Skeletal muscle satellite cell (primary cell): ENCODE data around the gene IL36RN.

Source experiments
- H3K27me3 ChIP-seq: 2 replicates; pipeline ENCODE4 v1.7.0; 2013; ENCODE audit warnings: low read length; ENCODE audit not compliant: control insufficient read depth, insufficient read depth
- H3K36me3 ChIP-seq: 2 replicates; pipeline ENCODE4 v1.7.0; 2013; ENCODE audit warnings: mild to moderate bottlenecking, control low read depth, low read length; ENCODE audit not compliant: insufficient read depth
- H3K4me1 ChIP-seq: 2 replicates; pipeline ENCODE4 v1.7.0; 2013; ENCODE audit warnings: low read length; ENCODE audit not compliant: control insufficient read depth, insufficient read depth
- H3K4me2 ChIP-seq: 2 replicates; pipeline ENCODE4 v1.7.0; 2013; ENCODE audit warnings: mild to moderate bottlenecking, low read length
- H3K4me3 ChIP-seq: 2 replicates; pipeline ENCODE4 v1.7.0; 2013; ENCODE audit warnings: low read length
- H3K9ac ChIP-seq: 2 replicates; pipeline ENCODE4 v1.7.0; 2013; ENCODE audit warnings: mild to moderate bottlenecking, low read depth, low read length, moderate library complexity
- H3K9me3 ChIP-seq: replicated peaks from 2 replicates; pipeline ENCODE4 v1.7.0; 2013; ENCODE audit warnings: mild to moderate bottlenecking, control low read depth, low read length

IL36RN gene

GRCh38 chr2:113064281-113064680 lies 5.3 kb downstream of the IL36RN start:
- Histone ChIP-seq H3K36me3 (no peaks in the 10 kb centered on the region), H3K9ac (no peak overlapping the region), H3K4me3 (no peak overlapping the region), H3K27me3 (peaks cover 31% of the 10 kb centered on the region), H3K4me2 (no peak overlapping the region), H3K4me1 (no peaks in the 10 kb centered on the region), H3K9me3 (no peaks in the 10 kb centered on the region)

- H3K27me3 ChIP-seq, result peaks cover 37% of the 10 kb centered on the region
These were observed 5.9 kb downstream of the IL36RN start for GRCh38 chr2:113064898-113065297.

GRCh38 chr2:113067681-113068080 lies 8.7 kb downstream of the IL36RN start, which contains the start of gene IL1F10:
IL1F10 (plus strand) TSS chr2:113067970; CDS start chr2:113072739, 4,769 bp downstream.
- Histone ChIP-seq H3K9me3 (no peaks in the 10 kb centered on the region), H3K4me3 (no peak within 1 kb of the TSS), H3K27me3 (peaks cover 49% of the 10 kb centered on the region), H3K36me3 (no peaks in the 10 kb centered on the region), H3K4me1 (no peaks in the 10 kb centered on the region), H3K4me2 (no peak within 1 kb of the TSS), H3K9ac (no peak within 1 kb of the TSS)

More at GRCh38 chr2:113064898-113065297, 5.9 kb downstream of the IL36RN start:
- no peak overlapping the region for H3K9ac ChIP-seq
- no peaks in the 10 kb centered on the region for H3K4me1 ChIP-seq
- no peak overlapping the region for H3K4me2 ChIP-seq
- H3K4me3 ChIP-seq, result no peak overlapping the region
- H3K36me3 ChIP-seq, result no peaks in the 10 kb centered on the region
- H3K9me3 ChIP-seq, result no peaks in the 10 kb centered on the region

DNA sequence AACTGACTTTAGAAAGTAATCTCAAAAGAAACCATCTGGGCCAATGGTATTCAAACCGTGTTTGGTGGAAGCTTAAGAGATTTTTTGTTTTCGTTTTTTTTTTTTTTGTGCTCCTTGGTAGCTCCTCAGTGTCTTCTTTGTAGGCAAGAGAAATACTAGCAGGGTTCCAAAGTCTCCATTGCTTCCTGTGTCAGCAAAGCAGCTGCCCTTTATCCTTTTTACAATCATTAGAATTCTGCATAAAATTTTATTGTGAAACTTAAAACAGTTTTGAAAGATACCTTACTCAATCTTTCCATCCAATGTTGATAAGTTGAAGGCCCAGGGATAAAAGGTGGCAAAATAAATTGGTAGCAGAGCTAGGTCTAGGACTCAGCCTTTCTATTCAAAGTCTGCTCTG lies 9.3 kb downstream of the IL36RN start:
- Histone ChIP-seq H3K4me2 (no peak overlapping the region), H3K4me1 (no peaks in the 10 kb centered on the region), H3K27me3 (peaks cover 54% of the 10 kb centered on the region), H3K36me3 (no peaks in the 10 kb centered on the region), H3K4me3 (no peak overlapping the region), H3K9me3 (no peaks in the 10 kb centered on the region), H3K9ac (no peak overlapping the region)

DNA sequence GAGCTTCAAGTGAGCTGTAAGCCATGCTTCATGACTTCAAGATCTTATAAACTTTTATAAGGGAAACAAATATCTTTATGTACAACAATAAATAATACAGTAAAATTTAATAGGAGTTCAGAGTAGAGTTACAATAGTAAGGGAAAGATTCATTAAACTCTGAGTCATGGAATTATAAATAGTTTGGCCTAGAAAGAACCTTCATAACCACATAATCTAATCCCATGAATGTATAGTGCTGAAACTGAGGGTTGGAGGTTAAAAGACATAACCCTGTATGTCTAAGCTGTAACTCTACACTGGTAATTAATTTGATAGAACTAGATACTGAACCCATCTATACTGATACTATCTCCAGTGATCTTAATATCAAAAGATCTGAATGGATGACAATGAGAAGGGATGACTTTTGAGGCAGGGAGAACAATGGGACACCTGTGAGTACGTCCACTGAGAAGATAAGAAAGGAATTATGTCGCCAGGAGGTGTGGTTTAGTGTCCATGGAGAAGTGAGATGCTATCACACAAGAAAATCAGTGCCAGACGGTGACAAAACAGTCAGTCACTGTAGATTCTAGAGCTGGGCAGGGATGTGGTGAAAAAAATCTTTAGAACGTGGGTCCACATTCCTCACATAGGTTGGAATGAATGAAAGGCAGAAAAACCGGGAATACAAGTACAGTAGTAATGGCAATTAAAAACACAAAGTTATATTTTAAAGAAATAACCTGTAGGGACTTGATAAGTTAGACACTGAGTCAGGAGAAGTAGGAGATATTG lies 9.9 kb downstream of the IL36RN start:
- no peaks in the 10 kb centered on the region for H3K4me1 ChIP-seq
- no peaks in the 10 kb centered on the region for H3K36me3 ChIP-seq
- peaks cover 48% of the 10 kb centered on the region for H3K27me3 ChIP-seq
- H3K9me3 ChIP-seq, result no peaks in the 10 kb centered on the region
- no peak overlapping the region for H3K9ac ChIP-seq
- H3K4me2 ChIP-seq, result no peak overlapping the region
- H3K4me3 ChIP-seq, result no peak overlapping the region

- Histone ChIP-seq H3K4me2 (no peak overlapping the region), H3K4me1 (no peaks in the 10 kb centered on the region), H3K9me3 (no peaks in the 10 kb centered on the region), H3K27me3 (peaks cover 45% of the 10 kb centered on the region), H3K9ac (no peak overlapping the region), H3K4me3 (no peak overlapping the region), H3K36me3 (no peaks in the 10 kb centered on the region)
These were observed 10.9 kb downstream of the IL36RN start for GRCh38 chr2:113069676-113070605.

GRCh38 chr2:113070606-113070975 lies 11.6 kb downstream of the IL36RN start:
- H3K36me3 ChIP-seq, result no peaks in the 10 kb centered on the region
- no peaks in the 10 kb centered on the region for H3K9me3 ChIP-seq
- H3K9ac ChIP-seq, result no peak overlapping the region
- no peak overlapping the region for H3K4me2 ChIP-seq
- no peaks in the 10 kb centered on the region for H3K4me1 ChIP-seq
- peaks cover 43% of the 10 kb centered on the region for H3K27me3 ChIP-seq
- H3K4me3 ChIP-seq, result no peak overlapping the region

DNA sequence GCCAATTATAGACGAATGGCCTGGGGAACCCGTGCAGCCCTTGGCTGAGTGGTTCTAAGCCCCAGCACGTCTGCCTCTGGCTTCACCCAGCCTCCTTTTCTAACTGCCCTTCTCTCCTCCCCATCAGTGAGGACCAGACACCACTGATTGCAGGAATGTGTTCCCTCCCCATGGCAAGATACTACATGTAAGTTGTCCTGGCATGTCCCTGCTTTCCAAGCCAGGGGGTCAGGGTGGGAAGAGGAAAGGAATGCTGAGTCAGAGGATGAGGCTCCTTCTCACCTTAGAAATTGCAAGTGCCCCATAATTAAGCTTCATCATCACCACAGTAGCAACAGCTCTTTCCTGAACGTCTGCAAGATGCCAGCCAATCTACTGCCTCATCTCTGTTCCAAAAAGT lies 13.6 kb downstream of the IL36RN start:
- no peak overlapping the region for H3K4me2 ChIP-seq
- H3K9me3 ChIP-seq, result no peaks in the 10 kb centered on the region
- peaks cover 47% of the 10 kb centered on the region for H3K27me3 ChIP-seq
- H3K4me1 ChIP-seq, result no peaks in the 10 kb centered on the region
- H3K36me3 ChIP-seq, result no peaks in the 10 kb centered on the region
- no peak overlapping the region for H3K9ac ChIP-seq
- H3K4me3 ChIP-seq, result no peak overlapping the region

GRCh38 chr2:113073325-113073834 lies 14.4 kb downstream of the IL36RN start:
- Histone ChIP-seq H3K27me3 (peaks cover 41% of the 10 kb centered on the region), H3K9me3 (no peaks in the 10 kb centered on the region), H3K4me1 (no peaks in the 10 kb centered on the region), H3K9ac (no peak overlapping the region), H3K4me3 (no peak overlapping the region), H3K36me3 (no peaks in the 10 kb centered on the region), H3K4me2 (no peak overlapping the region)

- Histone ChIP-seq H3K4me3 (no peak overlapping the region), H3K36me3 (no peaks in the 10 kb centered on the region), H3K9me3 (no peaks in the 10 kb centered on the region), H3K27me3 (peaks cover 40% of the 10 kb centered on the region), H3K9ac (no peak overlapping the region), H3K4me1 (no peaks in the 10 kb centered on the region), H3K4me2 (no peak overlapping the region)
These were observed 16.0 kb downstream of the IL36RN start for GRCh38 chr2:113075030-113075429.

DNA sequence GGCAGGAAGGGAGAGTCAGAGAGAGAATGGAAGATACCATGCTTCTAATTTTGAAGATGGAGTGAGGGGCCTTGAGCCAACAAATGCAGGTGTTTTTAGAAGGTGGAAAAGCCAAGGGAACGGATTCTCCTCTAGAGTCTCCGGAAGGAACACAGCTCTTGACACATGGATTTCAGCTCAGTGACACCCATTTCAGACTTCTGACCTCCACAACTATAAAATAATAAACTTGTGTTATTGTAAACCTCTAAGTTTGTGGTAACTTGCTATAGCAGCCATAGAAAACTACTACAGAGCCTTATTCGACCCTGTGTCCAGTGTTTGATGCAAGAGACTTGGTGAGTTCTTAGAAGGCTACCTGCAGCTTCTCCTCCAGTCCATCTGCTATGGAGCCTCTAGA lies 16.6 kb downstream of the IL36RN start:
- no peaks in the 10 kb centered on the region for H3K4me1 ChIP-seq
- H3K27me3 ChIP-seq, result peaks cover 40% of the 10 kb centered on the region
- no peak overlapping the region for H3K4me2 ChIP-seq
- no peaks in the 10 kb centered on the region for H3K9me3 ChIP-seq
- no peaks in the 10 kb centered on the region for H3K36me3 ChIP-seq
- no peak overlapping the region for H3K9ac ChIP-seq
- H3K4me3 ChIP-seq, result no peak overlapping the region
